ENCODE results near the gene MATN4.

Gene MATN4

GRCh38 chr20:45254383-45255262, 53.5 kb downstream of the MATN4 start, which contains the start of gene SLPI:
Gene SLPI (minus strand): TSS chr20:45254564. CDS start chr20:45254543, 21 bp downstream.
- no peak for ATAC-seq (ENCODE audit: insufficient read depth, low read depth)
- Histone ChIP-seq H3K9me3 (ENCODE audit: insufficient read depth, low read length, severe bottlenecking) (no peaks in the 10 kb centered on the region), H3K79me2 (ENCODE audit: insufficient read depth, low read length) (no peaks in the 10 kb centered on the region), H3K27ac (ENCODE audit: low read length) (no peak within 1 kb of the TSS), H3K4me1 (ENCODE audit: insufficient read depth, low read length) (no peaks in the 10 kb centered on the region), H3K27me3 (ENCODE audit: insufficient read depth, low read length, poor library complexity) (peaks cover 41% of the 10 kb centered on the region), H3K9ac (ENCODE audit: low read depth, low read length) (no peak within 1 kb of the TSS), H4K20me1 (ENCODE audit: insufficient read depth, low read length) (no peaks in the 10 kb centered on the region), H2AFZ (ENCODE audit: low read depth, low read length) (no peak within 1 kb of the TSS), H3K4me3 (ENCODE audit: low read depth in 1 of 2, low read length in 2 of 2) (no peak within 1 kb of the TSS), H3K4me2 (ENCODE audit: insufficient read depth, low read length) (no peak within 1 kb of the TSS), H3K36me3 (ENCODE audit: insufficient read depth, low read length) (no peaks in the 10 kb centered on the region)
- TF ChIP-seq CTCF (IDR thresholded peaks at IDR 0.05; ENCODE audit: borderline replicate concordance, extremely low read depth, low read length, poor library complexity, severe bottlenecking) = no peak
- no peak for TF ChIP-seq EZH2 (IDR thresholded peaks at IDR 0.05; ENCODE audit: borderline replicate concordance, low read depth, low read length, severe bottlenecking)
- DNase-seq = no peak

DNA sequence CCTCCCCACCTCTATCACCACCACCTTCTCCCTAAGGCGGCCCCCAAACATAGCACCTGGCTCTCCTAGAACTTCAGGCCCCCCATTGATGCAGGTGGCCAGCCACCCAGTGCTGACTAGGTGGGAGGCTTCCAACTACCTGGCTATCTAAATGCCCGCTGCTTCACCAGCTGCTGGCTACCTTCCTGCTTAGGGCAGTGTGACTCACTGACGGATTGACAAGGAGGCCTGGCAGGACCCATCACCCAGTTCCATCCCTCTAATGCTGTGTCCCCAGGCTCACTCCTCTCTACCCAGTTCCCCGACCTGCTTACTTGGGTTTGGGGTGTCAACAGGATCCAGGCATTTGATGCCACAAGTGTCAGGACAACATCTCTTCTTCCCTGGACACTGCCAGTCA, 54.8 kb downstream of the MATN4 start:
- no peaks in the 10 kb centered on the region for H3K9me3 ChIP-seq (ENCODE audit: insufficient read depth, low read length, severe bottlenecking)
- no peaks in the 10 kb centered on the region for H3K4me1 ChIP-seq (ENCODE audit: insufficient read depth, low read length)
- no peaks in the 10 kb centered on the region for H4K20me1 ChIP-seq (ENCODE audit: insufficient read depth, low read length)
- peaks cover 37% of the 10 kb centered on the region for H3K27me3 ChIP-seq (ENCODE audit: insufficient read depth, low read length, poor library complexity)
- H3K27ac ChIP-seq (ENCODE audit: low read length) = no peak overlapping the region
- TF ChIP-seq EZH2 (IDR thresholded peaks at IDR 0.05; ENCODE audit: borderline replicate concordance, low read depth, low read length, severe bottlenecking) (no peak), CTCF (IDR thresholded peaks at IDR 0.05; ENCODE audit: borderline replicate concordance, extremely low read depth, low read length, poor library complexity, severe bottlenecking) (no peak)
- H3K79me2 ChIP-seq (ENCODE audit: insufficient read depth, low read length) = no peaks in the 10 kb centered on the region
- H3K4me3 ChIP-seq (ENCODE audit: low read depth in 1 of 2, low read length in 2 of 2) = no peak overlapping the region
- no peak overlapping the region for H3K4me2 ChIP-seq (ENCODE audit: insufficient read depth, low read length)
- ATAC-seq (ENCODE audit: insufficient read depth, low read depth) (no peak), DNase-seq (no peak)
- H3K9ac ChIP-seq (ENCODE audit: low read depth, low read length) = no peak overlapping the region
- H2AFZ ChIP-seq (ENCODE audit: low read depth, low read length) = no peak overlapping the region
- H3K36me3 ChIP-seq (ENCODE audit: insufficient read depth, low read length) = no peaks in the 10 kb centered on the region

DNA sequence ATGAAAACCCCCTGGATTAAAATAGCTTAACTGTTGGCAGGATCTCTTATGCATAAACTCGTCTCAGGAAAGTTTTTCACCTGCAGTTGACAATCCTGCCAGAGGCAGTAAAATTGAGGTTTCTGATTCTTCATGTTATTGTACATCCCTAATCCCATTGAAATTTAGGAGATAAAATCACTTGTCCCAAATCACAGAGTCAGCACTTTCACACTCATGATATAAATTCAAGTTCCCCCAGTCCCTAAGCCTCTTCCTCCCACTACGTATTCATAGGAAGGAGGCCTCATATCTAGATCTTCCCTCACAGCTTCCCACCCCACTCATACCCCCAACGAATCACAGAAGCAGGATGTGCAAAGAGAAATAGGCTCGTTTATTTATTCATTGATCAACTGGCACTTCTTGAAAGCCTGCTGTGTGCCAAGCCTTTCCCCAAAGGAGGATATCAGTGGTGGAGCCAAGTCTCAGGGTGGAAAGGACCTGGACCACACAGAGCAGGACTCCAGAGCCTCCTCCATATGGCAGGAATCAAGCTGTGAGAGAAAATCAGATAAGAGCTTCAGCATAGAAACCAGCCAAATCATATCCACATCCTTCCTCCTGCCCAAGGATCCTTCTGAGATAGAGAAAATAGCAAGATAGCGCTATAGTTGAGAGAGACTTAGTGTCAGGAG, 56.1 kb downstream of the MATN4 start:
- Histone ChIP-seq H4K20me1 (ENCODE audit: insufficient read depth, low read length) (no peaks in the 10 kb centered on the region), H3K27me3 (ENCODE audit: insufficient read depth, low read length, poor library complexity) (peaks cover 36% of the 10 kb centered on the region), H3K9me3 (ENCODE audit: insufficient read depth, low read length, severe bottlenecking) (no peaks in the 10 kb centered on the region), H3K79me2 (ENCODE audit: insufficient read depth, low read length) (no peaks in the 10 kb centered on the region), H3K36me3 (ENCODE audit: insufficient read depth, low read length) (no peaks in the 10 kb centered on the region), H2AFZ (ENCODE audit: low read depth, low read length) (no peak overlapping the region), H3K27ac (ENCODE audit: low read length) (no peak overlapping the region), H3K4me1 (ENCODE audit: insufficient read depth, low read length) (no peaks in the 10 kb centered on the region), H3K9ac (ENCODE audit: low read depth, low read length) (no peak overlapping the region), H3K4me2 (ENCODE audit: insufficient read depth, low read length) (no peak overlapping the region), H3K4me3 (ENCODE audit: low read depth in 1 of 2, low read length in 2 of 2) (no peak overlapping the region)
- ATAC-seq (ENCODE audit: insufficient read depth, low read depth) (no peak), DNase-seq (no peak)
- TF ChIP-seq CTCF (IDR thresholded peaks at IDR 0.05; ENCODE audit: borderline replicate concordance, extremely low read depth, low read length, poor library complexity, severe bottlenecking) = no peak
- TF ChIP-seq EZH2 (IDR thresholded peaks at IDR 0.05; ENCODE audit: borderline replicate concordance, low read depth, low read length, severe bottlenecking) = no peak
